GM12891 (cell line): ENCODE data around the gene BCL2.

ENCODE experiments used
- PAX5 ChIP-seq: IDR thresholded peaks from 2 replicates; pipeline ENCODE4 v1.6.1; 2011; ENCODE audit warnings: low read length, moderate library complexity, mild to moderate bottlenecking; ENCODE audit not compliant: insufficient read depth, severe bottlenecking
- POLR2A ChIP-seq: IDR thresholded peaks from 2 replicates; pipeline ENCODE4 v1.6.1; 2011; ENCODE audit warnings: low read depth, low read length, control low read depth
- POLR2AphosphoS5 ChIP-seq: IDR thresholded peaks from 2 replicates; pipeline ENCODE4 v1.6.1; 2011; ENCODE audit warnings: low read depth, low read length, control low read depth
- POU2F2 ChIP-seq: IDR thresholded peaks from 2 replicates; pipeline ENCODE4 v1.6.1; 2011; ENCODE audit warnings: low read depth, mild to moderate bottlenecking, control low read depth, low read length, moderate library complexity
- TAF1 ChIP-seq: IDR thresholded peaks from 2 replicates; pipeline ENCODE4 v1.6.1; 2011; ENCODE audit warnings: low read depth, low read length, control low read depth

- TF ChIP-seq TAF1 (no peak), POLR2A (no peak), POLR2AphosphoS5 (no peak), POU2F2 (no peak), PAX5 (no peak)
Observed at GRCh38 chr18:63195326-63196159, 124.0 kb downstream of the BCL2 start.
